Vagina (tissue), 2 donors: ENCODE results near the gene SCUBE1.

ENCODE experiments used
- POLR2AphosphoS5 ChIP-seq, 2 donors: sonication (generic); formaldehyde crosslinking; IDR thresholded peaks; one replicate each; pipeline ENCODE4 v1.9.0; 2017; ENCODE audit warnings: antibody characterized with exemption in 2 of 2, mild to moderate bottlenecking in 2 of 2, low read depth in 1 of 2; ENCODE audit not compliant: insufficient read depth in 1 of 2
- TF ChIP-seq, protein P1 (sequence below), 3 experiments: fragments of 450-650 bp in 2 of 3; fragments of 200-600 bp in 1 of 3; sonication (generic) in 1 of 3; IDR thresholded peaks; one replicate each; pipeline ENCODE4 v1.5.1; 2017 to 2019; ENCODE audit warnings: antibody characterized with exemption in 3 of 3, mild to moderate bottlenecking in 2 of 3, moderate library complexity in 2 of 3

DNA sequence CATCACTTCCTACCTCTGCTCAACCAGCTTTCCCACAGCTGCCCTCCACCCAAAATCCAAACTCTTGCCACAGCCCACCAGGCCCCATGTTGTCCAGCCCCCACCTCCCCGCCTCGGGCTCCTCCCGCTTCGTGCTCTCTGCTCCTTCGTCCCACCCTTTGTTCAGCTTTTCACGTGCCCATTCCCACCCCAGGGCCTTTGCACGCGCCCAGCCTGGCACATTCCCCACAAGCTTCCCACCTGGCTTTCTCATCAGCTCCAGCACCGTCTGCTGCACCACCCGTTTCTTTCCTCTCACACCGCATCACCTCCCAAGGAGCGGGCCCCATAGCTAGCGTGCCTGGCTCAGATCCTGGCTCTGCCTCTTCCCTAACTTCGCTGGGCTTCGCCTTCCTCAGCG lies 54.8 kb downstream of the SCUBE1 start:
- TF ChIP-seq, protein P1, sequence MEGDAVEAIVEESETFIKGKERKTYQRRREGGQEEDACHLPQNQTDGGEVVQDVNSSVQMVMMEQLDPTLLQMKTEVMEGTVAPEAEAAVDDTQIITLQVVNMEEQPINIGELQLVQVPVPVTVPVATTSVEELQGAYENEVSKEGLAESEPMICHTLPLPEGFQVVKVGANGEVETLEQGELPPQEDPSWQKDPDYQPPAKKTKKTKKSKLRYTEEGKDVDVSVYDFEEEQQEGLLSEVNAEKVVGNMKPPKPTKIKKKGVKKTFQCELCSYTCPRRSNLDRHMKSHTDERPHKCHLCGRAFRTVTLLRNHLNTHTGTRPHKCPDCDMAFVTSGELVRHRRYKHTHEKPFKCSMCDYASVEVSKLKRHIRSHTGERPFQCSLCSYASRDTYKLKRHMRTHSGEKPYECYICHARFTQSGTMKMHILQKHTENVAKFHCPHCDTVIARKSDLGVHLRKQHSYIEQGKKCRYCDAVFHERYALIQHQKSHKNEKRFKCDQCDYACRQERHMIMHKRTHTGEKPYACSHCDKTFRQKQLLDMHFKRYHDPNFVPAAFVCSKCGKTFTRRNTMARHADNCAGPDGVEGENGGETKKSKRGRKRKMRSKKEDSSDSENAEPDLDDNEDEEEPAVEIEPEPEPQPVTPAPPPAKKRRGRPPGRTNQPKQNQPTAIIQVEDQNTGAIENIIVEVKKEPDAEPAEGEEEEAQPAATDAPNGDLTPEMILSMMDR (IDR thresholded peaks at IDR 0.05): no peak
- no peak for TF ChIP-seq POLR2AphosphoS5 (IDR thresholded peaks at IDR 0.05; ENCODE audit: insufficient read depth in 1 of 2, low read depth in 1 of 2)
